GM19025 (cell line): Measurements from ENCODE around the gene C2orf81.

Source experiments
- ATAC-seq: cut with Tn5 transposase; IDR thresholded peaks from one replicate; pipeline ENCODE4 v1.9.1; 2021; ENCODE audit warnings: mild to moderate bottlenecking, low read depth, moderate library complexity; ENCODE audit not compliant: unreplicated experiment

C2orf81 gene

DNA sequence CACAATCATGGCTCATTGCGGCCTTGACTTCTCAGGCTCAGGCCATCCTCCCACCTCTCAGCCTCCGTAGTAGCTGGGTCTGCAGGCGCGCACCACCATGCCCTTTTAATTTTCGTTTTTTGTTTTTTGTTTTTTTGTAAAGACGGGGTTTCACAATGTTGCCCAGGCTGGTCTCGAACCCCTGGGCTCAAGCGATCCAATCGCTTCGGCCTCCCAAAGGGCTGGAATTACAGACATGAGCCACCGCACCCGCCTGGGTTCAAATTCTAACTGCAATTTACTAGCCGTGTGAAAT lies 29.0 kb downstream of the C2orf81 start:
- ATAC-seq, result no peak

DNA sequence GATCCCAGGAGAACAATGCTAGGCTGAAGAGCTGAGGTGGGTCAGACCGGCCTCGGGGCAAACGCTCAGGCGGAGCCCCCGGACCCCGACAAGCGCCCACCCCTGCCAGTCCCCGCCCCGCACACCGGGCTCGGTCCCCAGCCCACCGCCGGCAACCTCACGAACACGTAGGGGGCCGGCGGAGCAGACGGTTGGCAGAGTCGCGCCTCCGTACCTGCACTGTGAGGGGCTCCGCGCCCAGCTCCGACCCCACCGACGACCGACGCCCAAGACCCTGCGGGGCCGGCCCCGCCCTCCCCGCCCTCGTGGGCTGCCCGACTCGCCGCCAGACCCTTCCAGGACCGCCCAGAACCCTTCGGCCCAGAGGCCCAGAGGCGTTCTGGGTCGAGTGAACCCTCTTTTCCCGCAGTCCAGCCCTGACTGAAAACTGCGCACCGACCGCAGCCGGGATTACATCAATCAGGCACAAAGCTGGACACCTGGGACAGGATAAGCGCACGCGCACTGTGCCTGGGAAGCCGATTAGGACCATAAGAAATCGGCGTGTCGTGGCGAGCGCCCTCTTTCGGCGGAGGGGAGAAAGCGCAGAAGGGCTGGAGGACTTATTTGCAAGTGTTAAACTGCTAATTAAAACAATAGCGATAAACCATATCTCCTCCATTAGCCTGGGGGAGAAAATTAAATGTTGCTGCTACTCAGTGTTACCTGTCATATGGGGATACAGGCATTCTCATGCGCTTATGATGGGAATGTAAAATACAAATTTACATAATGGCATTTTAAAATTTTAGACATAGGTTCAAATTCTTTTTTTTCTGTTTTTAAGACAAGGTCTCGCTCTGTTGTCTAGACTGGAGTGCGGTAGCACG lies 29.6 kb downstream of the C2orf81 start:
- peak; percentile 80 for ATAC-seq

- ATAC-seq, result no peak
Observed at GRCh38 chr2:74391209-74391579, 30.2 kb downstream of the C2orf81 start.

GRCh38 chr2:74390606-74391005 lies 30.8 kb downstream of the C2orf81 start:
- no peak for ATAC-seq

DNA sequence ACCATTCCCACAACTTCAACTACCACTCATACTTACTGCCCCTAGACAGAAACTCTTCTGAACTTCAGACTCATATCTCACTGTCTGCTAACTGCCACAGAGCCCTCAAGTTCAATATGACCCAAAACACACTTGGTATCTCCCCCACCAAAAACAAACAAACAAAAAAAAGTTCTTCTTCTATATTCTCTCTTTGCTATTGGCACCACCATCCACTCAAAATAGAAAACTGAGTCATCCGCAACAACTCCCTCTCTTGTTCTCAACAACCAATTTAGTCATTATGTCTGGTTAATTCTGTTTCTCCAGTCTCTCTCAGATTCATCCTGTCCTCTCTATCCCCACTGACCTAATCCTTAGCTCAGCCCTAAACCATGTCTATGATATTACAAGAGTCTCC lies 34.1 kb downstream of the C2orf81 start:
- no peak for ATAC-seq

DNA sequence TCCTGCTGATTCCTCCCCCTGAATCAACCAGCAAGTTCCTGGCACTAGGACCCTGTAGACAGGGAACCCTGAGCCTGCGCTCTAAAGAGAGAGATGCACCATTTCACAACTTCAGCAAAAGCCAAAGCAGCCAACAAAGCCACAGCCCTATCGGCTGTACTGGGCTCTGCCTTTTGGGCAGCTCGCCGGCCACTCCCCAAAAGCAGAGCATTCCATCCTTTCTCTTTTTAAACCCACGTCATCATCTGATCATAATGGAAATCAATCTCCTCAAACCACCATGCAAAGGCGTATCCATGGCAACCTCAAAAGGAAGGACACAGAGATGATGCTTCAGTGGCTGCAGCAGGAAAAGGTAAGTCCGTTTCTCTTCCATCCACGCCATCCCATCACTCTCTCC lies 36.0 kb downstream of the C2orf81 start:
- no peak for ATAC-seq

- no peak for ATAC-seq
Observed at GRCh38 chr2:74384051-74384450, 37.4 kb downstream of the C2orf81 start.

- no peak for ATAC-seq
Observed at GRCh38 chr2:74383254-74383653, 38.2 kb downstream of the C2orf81 start.

DNA sequence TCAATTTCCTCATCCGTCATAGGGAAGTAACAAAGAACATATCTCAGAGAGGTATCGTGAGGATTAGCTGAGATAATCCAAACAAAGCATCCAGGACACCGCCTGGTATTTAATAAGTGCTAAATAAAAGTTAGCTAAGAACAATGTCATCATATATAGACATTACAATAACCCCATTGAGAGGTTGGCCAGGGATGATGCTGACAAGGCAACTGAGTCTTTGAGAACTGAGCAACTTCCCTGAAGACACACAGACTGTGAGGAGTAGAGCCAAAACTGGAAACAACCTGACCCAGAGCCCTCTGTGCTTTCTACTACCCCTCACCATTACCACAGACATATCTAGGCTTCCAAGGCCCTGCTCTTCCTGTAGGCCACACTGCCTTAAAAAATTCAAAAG lies 39.7 kb downstream of the C2orf81 start:
- no peak for ATAC-seq

DNA sequence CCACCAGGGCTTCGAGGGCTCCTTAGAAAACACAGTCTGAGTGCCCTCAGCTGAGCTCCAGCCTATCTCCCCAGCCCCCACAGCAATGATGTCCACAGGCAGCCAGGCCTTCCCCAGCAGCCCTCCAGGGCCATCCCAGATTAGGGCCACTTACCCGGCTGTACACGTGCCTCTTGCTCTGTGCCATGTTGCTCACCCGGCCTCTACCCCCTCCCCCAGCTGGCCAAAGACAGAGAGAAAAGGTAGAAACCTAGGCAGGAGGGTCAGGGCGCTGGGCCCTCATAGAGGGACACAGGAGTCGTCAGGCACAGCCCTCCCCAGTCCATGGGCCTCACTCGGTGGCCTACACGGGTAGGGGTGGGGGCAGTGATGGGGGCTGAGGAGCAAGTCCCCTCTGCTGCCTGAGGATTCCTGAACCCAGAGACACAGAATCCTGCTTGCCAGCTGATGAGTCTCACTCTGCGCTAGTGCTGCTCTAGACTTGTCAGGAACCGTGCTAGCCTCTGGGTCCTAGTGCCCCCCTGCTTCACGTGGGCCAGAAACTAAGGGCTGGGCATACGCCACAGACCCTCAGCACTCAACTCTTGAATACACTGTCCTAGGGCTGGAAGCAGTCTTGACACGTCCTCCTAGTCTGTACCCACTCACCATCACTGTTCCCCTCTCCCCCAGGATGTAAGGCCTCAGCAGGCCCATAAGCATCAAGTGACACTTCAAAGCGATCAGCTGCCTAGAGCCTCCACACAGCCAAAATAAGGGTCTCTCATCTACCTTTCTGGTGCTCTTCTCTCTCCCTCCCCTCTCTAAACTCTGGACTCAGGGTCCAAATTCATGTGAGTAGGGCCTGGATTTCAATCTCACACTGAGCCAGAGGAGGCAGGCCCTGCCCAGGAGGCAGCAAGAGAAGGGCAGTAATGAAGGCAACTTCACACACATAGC lies 41.3 kb downstream of the C2orf81 start, which contains the start of gene DCTN1:
DCTN1 (minus strand) TSS at position 461 of the 939 bp plus-strand sequence; CDS start at position 187, 274 bp downstream.
- ATAC-seq, result no peak

DNA sequence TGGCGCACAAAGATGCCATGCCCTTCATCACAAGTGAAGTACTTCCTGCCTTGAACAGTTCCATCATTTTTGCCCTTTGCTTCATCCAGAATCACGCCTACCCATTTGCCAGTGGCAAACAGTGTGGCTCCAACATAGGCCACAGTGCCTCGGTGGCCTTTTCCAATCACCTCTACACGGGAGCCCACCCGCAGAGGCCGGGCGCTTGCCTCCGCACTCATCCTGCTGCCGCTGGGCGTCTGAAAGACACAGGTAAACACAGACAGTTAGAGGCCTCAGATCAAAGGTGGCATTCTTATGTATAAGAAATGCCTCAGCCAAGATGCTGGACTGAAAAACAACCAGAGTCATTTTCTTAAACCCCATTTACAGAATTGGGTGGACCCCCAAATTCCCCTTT lies 43.4 kb downstream of the C2orf81 start:
- no peak for ATAC-seq

- ATAC-seq, result no peak
Observed at GRCh38 chr2:74375838-74376237, 45.6 kb downstream of the C2orf81 start.

DNA sequence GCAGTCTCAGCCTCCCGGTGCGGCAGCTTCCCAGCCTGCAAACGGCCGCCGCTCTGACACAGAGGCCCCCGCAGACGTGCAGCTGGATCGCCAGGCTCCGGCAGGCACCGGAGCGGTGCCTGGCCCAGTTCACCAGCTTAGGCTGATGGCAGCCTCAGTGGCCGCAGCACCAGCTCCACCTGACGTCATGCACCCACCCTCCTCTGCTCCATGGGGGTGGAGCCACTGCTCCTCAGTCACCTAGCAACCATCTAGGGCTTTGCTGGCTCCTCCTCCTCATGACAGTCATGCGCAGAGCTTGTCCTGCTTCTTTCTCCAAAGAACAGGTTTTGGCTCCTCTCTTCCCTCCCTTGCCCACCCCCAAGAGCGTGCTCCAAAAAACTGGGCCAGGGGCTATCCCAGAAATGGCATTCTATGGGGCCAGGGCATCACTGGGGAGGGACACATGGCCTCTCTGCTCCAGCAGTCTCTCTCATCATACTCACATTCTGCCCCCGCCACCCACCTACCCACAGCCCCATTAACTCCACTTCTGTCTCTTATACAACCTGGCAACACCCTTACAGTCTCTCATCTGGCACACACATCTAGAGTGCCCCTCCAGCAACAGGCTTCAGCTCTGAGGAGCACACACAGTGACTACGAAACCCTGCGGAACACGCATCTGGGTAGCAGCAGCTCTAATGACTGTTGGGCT lies 46.8 kb downstream of the C2orf81 start:
- ATAC-seq, result no peak

GRCh38 chr2:74373985-74374384 lies 47.4 kb downstream of the C2orf81 start:
- ATAC-seq, result no peak

- no peak for ATAC-seq
Observed at GRCh38 chr2:74373221-74373676, 48.2 kb downstream of the C2orf81 start.

DNA sequence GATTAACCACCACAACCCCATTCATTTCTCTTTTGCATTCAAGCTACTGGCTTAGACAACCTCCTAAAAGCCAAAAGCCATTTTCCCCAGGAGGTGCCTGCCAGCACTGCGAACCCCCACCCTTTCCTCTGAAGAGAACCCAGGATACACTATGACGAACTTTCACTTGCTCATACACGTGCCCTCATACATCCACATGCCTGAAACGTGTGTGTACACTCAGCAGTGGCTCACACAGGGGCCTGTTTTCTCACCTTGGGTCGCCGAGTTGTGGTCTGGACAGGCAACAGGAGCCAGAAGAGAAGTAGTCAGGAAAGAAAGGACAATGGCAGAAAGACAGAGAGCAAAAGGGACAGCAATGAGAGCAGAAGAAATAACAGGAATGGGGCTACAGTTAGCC lies 48.7 kb downstream of the C2orf81 start:
- ATAC-seq, result no peak

GRCh38 chr2:74371421-74371820 lies 50.0 kb downstream of the C2orf81 start:
- no peak for ATAC-seq

DNA sequence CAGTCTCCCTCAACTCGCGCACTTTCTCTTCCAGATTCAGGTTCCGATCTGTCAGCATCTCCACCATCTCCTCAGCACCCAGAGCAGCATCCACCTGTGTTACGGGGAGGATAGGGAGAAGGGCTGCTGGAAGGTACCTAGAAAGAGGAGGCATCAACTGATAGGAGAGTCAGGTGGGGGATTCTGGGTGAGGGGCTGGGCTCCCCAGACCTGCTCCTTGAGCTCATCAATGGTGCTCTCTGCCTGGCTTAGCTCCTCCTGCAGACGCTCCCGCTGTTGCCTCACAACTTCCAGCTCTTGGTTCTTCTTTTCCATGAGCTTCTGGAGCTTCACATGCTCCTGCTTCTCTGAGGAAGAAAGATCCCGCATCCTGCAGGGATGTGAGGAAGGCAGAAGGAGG lies 51.4 kb downstream of the C2orf81 start:
- no peak for ATAC-seq

GRCh38 chr2:74368499-74368898 lies 52.9 kb downstream of the C2orf81 start:
- ATAC-seq, result no peak

DNA sequence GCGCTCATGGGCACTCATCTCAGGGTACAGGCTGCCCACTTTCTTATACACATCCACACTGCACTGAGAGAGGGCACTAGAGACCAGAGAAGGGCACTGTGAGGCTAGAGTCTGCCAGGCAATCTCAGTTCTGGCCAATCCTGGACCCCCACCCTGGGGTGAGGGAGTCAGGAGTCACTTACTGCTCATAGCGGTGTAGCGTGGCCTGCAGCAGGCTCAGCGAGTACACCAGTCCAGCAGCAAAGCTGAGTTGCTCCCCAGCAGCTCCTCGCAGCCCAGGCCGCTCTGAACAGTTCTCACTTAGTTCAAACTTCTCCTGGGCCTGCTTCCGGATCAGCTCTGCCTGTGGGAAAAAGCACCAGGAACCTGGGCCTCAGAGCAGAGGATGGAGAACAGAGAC lies 53.6 kb downstream of the C2orf81 start:
- ATAC-seq, result no peak

GRCh38 chr2:74366036-74366435 lies 55.4 kb downstream of the C2orf81 start:
- ATAC-seq, result no peak
